Lower leg skin (tissue), 4 donors: ENCODE data around the gene ADD1. TPM values are rescaled to one million over a fixed set of nuclear protein-coding genes. Genes with fewer than 3 reads are reported as not detected.

Experiments
- DNase-seq, 2 donors: peaks; one replicate each; pipeline ENCODE4 v3.0.0-alpha.2; 2019; ENCODE audit warnings: low spot score in 2 of 2
- H3K4me3 ChIP-seq: fragments of 200-600 bp; sonication (generic); 2 replicates; pipeline ENCODE4 v1.5.1; 2017; ENCODE audit warnings: mild to moderate bottlenecking, low read depth; ENCODE audit not compliant: poor library complexity, severe bottlenecking
- POLR2A ChIP-seq, 2 donors: fragments of 450-650 bp; IDR thresholded peaks; one replicate each; pipeline ENCODE4 v1.6.1; 2016 to 2017; ENCODE audit warnings: antibody characterized with exemption in 2 of 2, mild to moderate bottlenecking in 1 of 2, moderate library complexity in 1 of 2
- WGBS, 2 donors: methylation state at CpG; one replicate each; pipeline ENCODE4 v1.1.5; 2018; 5-methylcytosine and 5-hydroxymethylcytosine counted together
- intact Hi-C: fragments of 100-400 bp; cut with DNase I; formaldehyde crosslinking; loops from one replicate; pipeline ENCODE4 v1.15.0; 2023; ENCODE audit warnings: low total_unique reads
- total RNA-seq, 4 donors: library from RNA; depleted of rRNA; stranded (reverse); fragments of >200 nt; gene quantifications; one replicate each; pipeline ENCODE4 v1.1.0, GENCODE V29; 2016
- TF ChIP-seq, protein P1 (sequence below), 3 donors: fragments of 450-650 bp; IDR thresholded peaks; one replicate each; pipeline ENCODE4 v1.5.1; 2016; ENCODE audit warnings: antibody characterized with exemption in 3 of 3, mild to moderate bottlenecking in 3 of 3, moderate library complexity in 2 of 3

The ADD1 gene
- total RNA-seq, 4 donors from 2014 or later: 102 to 153 (median 135) TPM

DNA sequence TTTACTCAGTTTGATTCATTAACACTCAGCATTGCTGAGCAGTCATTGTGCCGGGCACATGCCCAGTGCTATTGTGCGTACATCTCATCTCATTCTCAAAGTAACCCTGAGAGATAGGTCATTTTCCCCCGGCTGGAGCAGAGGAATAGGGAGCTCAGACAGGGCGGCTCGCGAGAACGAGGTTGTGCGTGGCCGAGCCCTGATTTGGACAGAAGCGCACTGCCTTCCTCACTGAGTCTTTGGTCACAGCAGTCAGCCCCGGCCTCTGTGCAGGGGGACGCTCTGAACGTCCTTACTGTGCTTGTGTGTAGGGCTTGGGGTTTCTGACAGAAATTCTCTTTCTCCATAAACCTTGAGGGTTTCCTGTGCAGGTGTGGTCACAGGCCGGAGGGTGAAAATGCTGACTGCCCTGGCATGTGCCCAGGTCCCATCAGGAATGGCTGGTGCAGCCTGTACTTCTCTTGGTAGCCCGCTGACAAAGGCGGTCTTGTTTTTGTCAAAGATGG lies 80.1 kb downstream of the ADD1 start:
- no peak for TF ChIP-seq POLR2A (IDR thresholded peaks at IDR 0.05)
- TF ChIP-seq, protein P1, sequence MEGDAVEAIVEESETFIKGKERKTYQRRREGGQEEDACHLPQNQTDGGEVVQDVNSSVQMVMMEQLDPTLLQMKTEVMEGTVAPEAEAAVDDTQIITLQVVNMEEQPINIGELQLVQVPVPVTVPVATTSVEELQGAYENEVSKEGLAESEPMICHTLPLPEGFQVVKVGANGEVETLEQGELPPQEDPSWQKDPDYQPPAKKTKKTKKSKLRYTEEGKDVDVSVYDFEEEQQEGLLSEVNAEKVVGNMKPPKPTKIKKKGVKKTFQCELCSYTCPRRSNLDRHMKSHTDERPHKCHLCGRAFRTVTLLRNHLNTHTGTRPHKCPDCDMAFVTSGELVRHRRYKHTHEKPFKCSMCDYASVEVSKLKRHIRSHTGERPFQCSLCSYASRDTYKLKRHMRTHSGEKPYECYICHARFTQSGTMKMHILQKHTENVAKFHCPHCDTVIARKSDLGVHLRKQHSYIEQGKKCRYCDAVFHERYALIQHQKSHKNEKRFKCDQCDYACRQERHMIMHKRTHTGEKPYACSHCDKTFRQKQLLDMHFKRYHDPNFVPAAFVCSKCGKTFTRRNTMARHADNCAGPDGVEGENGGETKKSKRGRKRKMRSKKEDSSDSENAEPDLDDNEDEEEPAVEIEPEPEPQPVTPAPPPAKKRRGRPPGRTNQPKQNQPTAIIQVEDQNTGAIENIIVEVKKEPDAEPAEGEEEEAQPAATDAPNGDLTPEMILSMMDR (IDR thresholded peaks at IDR 0.05): no peak
- peak in 1 of 2 donors; percentile 75 for DNase-seq
- no peak overlapping the region for H3K4me3 ChIP-seq
- intact Hi-C loops: no loop called here
- WGBS, 2 donors: 88 to 89% methylated on average over 16 of the region's 16 CpGs

DNA sequence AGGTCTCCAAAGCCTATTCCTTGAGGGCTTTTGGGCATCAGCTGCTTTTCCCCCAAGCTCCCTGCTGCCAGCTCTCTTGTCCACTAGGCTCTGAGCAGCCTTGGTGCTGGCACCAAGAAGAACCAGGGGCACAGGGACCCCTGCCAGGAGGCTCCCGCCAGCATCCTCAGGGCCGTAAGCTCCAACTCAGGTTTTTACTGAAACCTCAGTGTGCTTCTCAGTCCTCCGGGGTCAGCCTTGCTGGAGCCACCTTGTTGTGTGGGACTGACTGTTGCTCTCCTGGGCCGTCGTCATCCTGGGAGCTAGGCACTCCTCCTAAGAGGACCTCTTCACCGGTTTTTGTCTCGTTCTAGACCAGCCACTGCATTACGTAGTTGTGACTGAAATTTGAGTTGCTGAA lies 80.6 kb downstream of the ADD1 start:
- 87 to 88% methylated on average over 8 of the region's 8 CpGs for WGBS, 2 donors
- H3K4me3 ChIP-seq: no peak overlapping the region
- intact Hi-C loops: no loop called here
- peak in 1 of 2 donors; percentile 76 for DNase-seq
- no peak for TF ChIP-seq POLR2A (IDR thresholded peaks at IDR 0.05)
- TF ChIP-seq, protein P1 (IDR thresholded peaks at IDR 0.05): no peak

DNA sequence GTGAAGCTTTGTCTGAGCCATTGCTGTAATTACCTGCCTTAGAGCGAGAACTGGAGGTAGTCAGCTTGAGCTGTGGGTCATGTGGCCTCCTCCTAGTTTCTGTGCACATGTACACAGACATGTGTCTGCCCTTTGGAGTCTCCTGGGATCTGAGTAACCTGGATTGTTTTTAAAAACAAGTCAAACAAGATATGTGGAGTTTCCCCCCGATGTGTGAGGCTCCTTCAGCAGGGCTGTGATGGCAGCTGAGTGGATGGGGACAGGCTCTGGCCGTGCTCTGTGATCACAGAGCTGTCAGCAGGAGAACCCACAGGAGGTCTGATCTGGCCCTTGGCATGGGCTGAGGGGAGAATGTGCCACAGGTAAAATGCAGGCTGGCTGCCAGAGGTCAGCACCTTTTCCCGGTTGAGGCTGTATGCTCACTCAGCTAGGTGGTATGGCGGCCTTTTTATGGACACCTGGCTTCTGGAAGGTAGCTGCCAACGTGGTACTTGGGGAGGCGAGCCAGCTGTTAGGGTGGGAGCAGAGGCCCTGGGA lies 81.2 kb downstream of the ADD1 start:
- no peak overlapping the region for H3K4me3 ChIP-seq
- TF ChIP-seq POLR2A (IDR thresholded peaks at IDR 0.05): no peak
- TF ChIP-seq, protein P1 (IDR thresholded peaks at IDR 0.05): no peak
- DNase-seq: peak in 1 of 2 donors; percentile 66
- intact Hi-C loops: no loop called here
- 78 to 82% methylated on average over 7 of the region's 7 CpGs for WGBS, 2 donors

DNA sequence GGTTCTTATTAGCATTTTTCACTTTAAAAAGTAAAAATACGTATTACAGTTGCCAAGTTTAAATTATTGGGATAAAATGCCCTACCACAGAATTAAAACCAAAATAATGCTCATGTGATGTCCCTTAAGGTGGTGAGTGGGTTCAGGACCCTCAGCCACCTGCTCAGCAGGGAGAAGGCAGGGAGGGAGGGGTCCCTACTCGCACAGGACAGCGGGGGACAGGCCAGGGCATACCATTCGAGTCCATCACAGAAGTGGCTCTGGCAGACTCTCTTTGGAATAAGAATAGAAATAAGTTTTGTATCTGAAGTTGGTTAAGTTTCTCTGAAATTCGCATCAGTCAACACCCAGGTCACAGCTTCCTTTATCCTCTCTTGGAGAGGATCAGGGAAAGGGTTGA lies 81.9 kb downstream of the ADD1 start:
- no peak for DNase-seq
- intact Hi-C loops: no loop called here
- H3K4me3 ChIP-seq: no peak overlapping the region
- WGBS, 2 donors: 90 to 92% methylated on average over 5 of the region's 5 CpGs
- TF ChIP-seq POLR2A (IDR thresholded peaks at IDR 0.05): no peak

DNA sequence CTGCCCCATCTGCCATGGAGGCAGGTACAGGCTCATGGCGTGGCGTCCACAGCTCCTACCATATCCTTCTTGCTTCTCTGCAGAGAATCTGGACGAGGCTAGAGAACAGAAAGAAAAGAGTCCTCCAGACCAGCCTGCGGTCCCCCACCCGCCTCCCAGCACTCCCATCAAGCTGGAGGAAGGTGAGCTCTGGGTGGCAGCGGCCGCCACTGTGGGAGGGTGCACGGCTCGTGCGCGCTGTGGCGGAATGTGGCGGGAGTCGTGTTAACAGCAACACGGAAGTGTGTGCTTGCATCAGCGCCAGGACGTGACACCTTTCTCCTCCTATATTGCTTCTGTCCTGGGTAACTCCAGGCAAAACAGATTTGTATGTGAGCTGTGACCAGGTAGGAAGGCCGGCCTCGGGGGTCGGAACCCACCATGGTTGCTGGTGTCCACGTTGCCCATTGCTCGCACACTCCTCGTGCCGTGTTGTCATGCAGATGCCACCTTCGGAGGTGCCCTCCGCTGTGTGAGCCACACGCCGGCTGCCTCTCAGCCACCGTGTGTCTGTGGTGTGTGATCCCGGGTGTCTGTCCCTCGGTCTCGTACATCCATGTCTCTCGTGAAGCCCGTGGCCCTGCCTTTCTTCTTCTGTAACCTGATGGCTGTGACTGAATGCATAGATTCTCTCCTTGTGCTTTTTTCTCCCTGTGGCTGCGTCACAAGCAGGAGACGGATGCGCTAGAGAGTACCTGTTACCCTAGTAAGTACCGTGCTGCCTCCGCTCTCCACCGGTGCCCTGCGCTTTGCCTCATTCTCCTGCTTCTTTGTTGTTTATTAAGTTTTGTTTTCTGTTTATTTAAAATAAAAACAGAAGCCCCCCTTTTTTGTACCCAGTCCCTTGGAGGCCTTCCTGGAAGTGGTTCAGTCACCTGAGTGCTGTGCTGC lies 82.6 kb downstream of the ADD1 start:
- 93% methylated on average over 41 of the region's 41 CpGs for WGBS, 2 donors
- intact Hi-C loops: no loop called here
- peak in 1 of 2 donors; percentile 83 for DNase-seq
- H3K4me3 ChIP-seq: no peak overlapping the region
- no peak for TF ChIP-seq POLR2A (IDR thresholded peaks at IDR 0.05)
- TF ChIP-seq, protein P1 (IDR thresholded peaks at IDR 0.05): no peak

DNA sequence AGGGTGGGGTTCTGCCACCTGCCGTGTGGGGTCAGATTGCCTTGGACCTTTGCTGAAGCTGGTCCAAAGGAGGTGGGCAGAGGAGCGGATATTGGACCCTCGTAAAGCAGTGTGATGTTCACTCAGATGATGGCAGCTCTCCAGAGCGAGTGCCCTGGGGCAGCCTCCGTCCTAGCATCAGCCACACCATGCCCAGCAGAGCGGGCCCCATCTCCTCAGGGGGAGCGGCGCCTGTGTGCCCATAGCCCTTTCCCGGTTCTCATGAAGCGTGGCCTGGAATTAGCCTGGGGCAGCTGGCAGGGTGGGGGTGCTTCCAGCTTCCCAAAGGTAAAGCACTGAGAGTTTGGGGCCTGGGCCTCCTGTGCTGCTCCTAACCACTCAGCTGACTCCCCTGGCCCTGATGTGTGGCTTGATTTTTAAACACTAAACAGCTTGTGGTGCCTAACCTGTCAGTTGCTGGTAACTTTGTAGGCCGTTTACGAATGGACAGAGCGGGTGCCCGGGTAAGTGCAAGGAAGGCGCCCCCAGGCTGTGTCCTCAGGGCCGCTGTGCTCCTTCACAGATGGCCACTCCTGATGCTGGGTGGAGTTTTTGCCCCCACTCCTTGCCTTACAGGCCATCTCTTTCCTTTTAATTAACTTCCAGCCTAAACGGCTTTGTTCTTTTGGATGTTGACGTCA lies 83.5 kb downstream of the ADD1 start:
- TF ChIP-seq, protein P1 (IDR thresholded peaks at IDR 0.05): no peak
- no peak for TF ChIP-seq POLR2A (IDR thresholded peaks at IDR 0.05)
- WGBS, 2 donors: 88 to 93% methylated on average over 16 to 18 of the region's 18 CpGs
- no peak overlapping the region for H3K4me3 ChIP-seq
- intact Hi-C loops: no loop called here
- DNase-seq: peak in 1 of 2 donors; percentile 79
